ENCODE measurements around the gene SERF2. TPM values are rescaled to one million over a fixed set of nuclear protein-coding genes. Genes with fewer than 3 reads are reported as not detected.
"Not testable (repeated sequence)": the region's sequence is repeated elsewhere in the genome, so short reads cannot be mapped to it uniquely, and the experiment has no call there.

Gene SERF2
- total and polyA plus RNA-seq, 3 donors from 2014 or later, result 745 to 834 (median 823) TPM

GRCh38 chr15:43828061-43828657 is 36.0 kb downstream of the SERF2 start:
- no peak for TF ChIP-seq POLR2A (IDR thresholded peaks at IDR 0.05)
- TF ChIP-seq CTCF (IDR thresholded peaks at IDR 0.05), result no peak
- Histone ChIP-seq H3K27ac (peak overlapping the region in 1 of 2 donors; percentile 28), H3K36me3 (ENCODE audit: low read depth, missing control alignments) (no peaks in the 10 kb centered on the region), H3K4me3 (no peak overlapping the region), H3K4me1 (peaks cover 12% of the 10 kb centered on the region), H3K27me3 (no peaks in the 10 kb centered on the region), H3K9me3 (no peaks in the 10 kb centered on the region)
- WGBS, 2 donors, result 56 to 67% methylated on average over 6 of the region's 6 CpGs
- intact Hi-C loops (cut with DNase I; ENCODE audit: low total_unique reads), result no loop called here
- DNase-seq, result no peak

DNA sequence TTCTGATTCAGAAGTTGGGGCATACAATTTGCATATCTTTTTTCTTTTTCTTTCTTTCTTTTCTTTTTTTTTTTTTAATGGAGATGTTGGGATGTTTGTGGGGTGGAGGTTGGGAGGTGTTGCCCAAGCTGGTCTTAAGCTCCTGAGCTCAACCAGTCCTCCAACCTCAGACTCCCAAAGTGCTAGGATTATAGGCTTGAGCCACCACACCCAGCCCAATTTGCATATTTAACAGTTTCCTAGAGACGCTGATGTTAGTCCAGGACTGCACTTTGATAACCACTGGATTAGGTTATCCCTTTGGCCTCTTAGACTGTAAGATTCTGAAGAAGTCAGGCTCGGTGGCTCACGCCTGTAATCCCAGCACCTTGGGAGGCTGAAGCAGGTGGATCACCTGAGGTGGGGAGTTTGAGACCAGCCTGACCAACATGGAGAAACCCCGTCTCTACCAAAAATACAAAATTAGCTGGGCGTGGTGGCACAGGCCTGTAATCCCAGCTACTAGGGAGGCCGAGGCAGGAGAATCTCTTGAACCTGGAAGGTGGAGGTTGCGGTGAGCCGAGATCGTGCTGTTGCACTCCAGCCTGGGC is 37.9 kb downstream of the SERF2 start:
- H3K9me3 ChIP-seq; DNase-seq; H3K4me3 ChIP-seq; H3K27me3 ChIP-seq; H3K36me3 ChIP-seq (ENCODE audit: low read depth, missing control alignments); H3K4me1 ChIP-seq; H3K27ac ChIP-seq; intact Hi-C loops (cut with DNase I; ENCODE audit: low total_unique reads): not testable (repeated sequence)
- 91 to 97% methylated on average over 9 of the region's 9 CpGs for WGBS, 2 donors

DNA sequence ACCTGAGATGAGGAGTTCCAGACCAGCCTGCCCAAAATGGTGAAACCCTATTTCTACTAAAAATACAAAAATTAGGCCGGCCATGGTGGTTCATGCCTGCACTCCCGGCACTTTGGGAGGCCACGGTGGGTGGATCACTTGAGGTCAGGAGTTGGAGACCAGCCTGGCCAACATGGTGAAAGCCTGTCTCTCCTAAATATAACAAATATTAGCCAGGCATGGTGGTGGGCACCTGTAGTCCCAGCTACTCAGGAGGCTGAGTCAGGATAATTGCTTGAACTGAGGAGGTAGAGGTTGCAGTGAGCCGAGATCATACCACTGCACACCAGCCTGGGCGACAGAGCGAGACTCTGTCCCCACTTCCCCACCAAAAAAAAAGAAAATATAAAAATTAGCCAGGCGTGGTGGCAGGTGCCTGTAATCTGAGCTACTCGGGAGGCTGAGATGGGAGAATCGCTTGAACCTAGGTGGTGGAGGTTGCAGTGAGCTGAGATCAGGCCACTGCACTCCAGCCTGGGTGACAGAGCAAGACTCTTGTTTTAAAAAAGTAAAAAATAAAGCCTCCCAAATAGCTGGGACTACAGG is 38.7 kb downstream of the SERF2 start:
- H3K4me3 ChIP-seq; H3K36me3 ChIP-seq (ENCODE audit: low read depth, missing control alignments); intact Hi-C loops (cut with DNase I; ENCODE audit: low total_unique reads); H3K4me1 ChIP-seq; DNase-seq; H3K27me3 ChIP-seq; H3K9me3 ChIP-seq; H3K27ac ChIP-seq: not testable (repeated sequence)
- 95 to 96% methylated on average over 9 of the region's 9 CpGs for WGBS, 2 donors

GRCh38 chr15:43831519-43832052 is 39.5 kb downstream of the SERF2 start:
- H3K4me3 ChIP-seq; H3K27ac ChIP-seq; intact Hi-C loops (cut with DNase I; ENCODE audit: low total_unique reads); H3K36me3 ChIP-seq (ENCODE audit: low read depth, missing control alignments); DNase-seq; H3K4me1 ChIP-seq; H3K27me3 ChIP-seq; H3K9me3 ChIP-seq: not testable (repeated sequence)
- WGBS, 2 donors, result 92 to 95% methylated on average over 14 of the region's 14 CpGs

GRCh38 chr15:43832485-43832884 is 40.4 kb downstream of the SERF2 start:
- intact Hi-C loops (cut with DNase I; ENCODE audit: low total_unique reads); H3K27ac ChIP-seq; H3K4me3 ChIP-seq; H3K27me3 ChIP-seq; DNase-seq; H3K36me3 ChIP-seq (ENCODE audit: low read depth, missing control alignments); H3K9me3 ChIP-seq; H3K4me1 ChIP-seq: not testable (repeated sequence)
- 89 to 91% methylated on average over 6 of the region's 6 CpGs for WGBS, 2 donors

GRCh38 chr15:43845421-43845820 is 53.3 kb downstream of the SERF2 start:
- Histone ChIP-seq H3K27ac (no peak overlapping the region), H3K4me3 (no peak overlapping the region), H3K4me1 (no peaks in the 10 kb centered on the region), H3K27me3 (no peaks in the 10 kb centered on the region), H3K9me3 (no peaks in the 10 kb centered on the region), H3K36me3 (ENCODE audit: low read depth, missing control alignments) (no peaks in the 10 kb centered on the region)
- no peak for DNase-seq
- intact Hi-C loops (cut with DNase I; ENCODE audit: low total_unique reads), result no loop called here
- TF ChIP-seq POLR2A (IDR thresholded peaks at IDR 0.05) (no peak), CTCF (IDR thresholded peaks at IDR 0.05) (no peak)

MicroRNAs within 50 kb of the gene (microRNA counts, 767-probe panel; counts per million panel counts)
- microRNA hsa-miR-1282, result 0 to 152 counts per million in 2 donors

Small RNA genes lying within 50 kb of the gene (microRNA-seq; reads per million reads assigned to microRNA genes)
- 0 to 0.69 reads per million in 2 donors for gene MIR1282 (ENCODE audit: borderline number of aligned reads in 2 of 2, borderline replicate concordance in 1 of 2)

Small RNA genes lying within 50 kb of the gene (small RNA-seq; reads per million reads assigned to genes)
- 0 reads per million in 2 donors for gene MIR1282

Other genes with a start within 250 kb of the SERF2 start
- gene PPIP5K1, start 202.1 kb upstream of the SERF2 start, total RNA-seq, result 100 to 1,000 TPM; 138 to 165 TPM
- 44.9 TPM for gene PPIP5K1, start 202.1 kb upstream of the SERF2 start, polyA plus RNA-seq (ENCODE audit: insufficient read depth, low read depth, low replicate concordance)
- under 1 TPM in 1 of 2 donors, not detected in 1; 0.56 TPM for gene CKMT1B, start 198.3 kb upstream of the SERF2 start, total RNA-seq
- gene CKMT1B, start 198.3 kb upstream of the SERF2 start, polyA plus RNA-seq (ENCODE audit: insufficient read depth, low read depth, low replicate concordance), result 0.57 TPM
- gene STRC, start 173.5 kb upstream of the SERF2 start, total RNA-seq, result 10 to 100 TPM; 10.1 to 20.1 TPM
- 10.6 TPM for gene STRC, start 173.5 kb upstream of the SERF2 start, polyA plus RNA-seq (ENCODE audit: insufficient read depth, low read depth, low replicate concordance)
- gene CATSPER2, start 143.5 kb upstream of the SERF2 start, total RNA-seq, result 10 to 100 TPM; 29.7 to 49.6 TPM
- 59.0 TPM for gene CATSPER2, start 143.5 kb upstream of the SERF2 start, polyA plus RNA-seq (ENCODE audit: insufficient read depth, low read depth, low replicate concordance)
- 1 to 10 TPM in 1 of 2 donors, under 1 TPM in 1; 0.68 to 1.2 TPM for gene CKMT1A, start 98.5 kb upstream of the SERF2 start, total RNA-seq
- gene CKMT1A, start 98.5 kb upstream of the SERF2 start, polyA plus RNA-seq (ENCODE audit: insufficient read depth, low read depth, low replicate concordance), result 1.4 TPM
- gene PDIA3, start 45.9 kb upstream of the SERF2 start, total RNA-seq, result 100 to 1,000 TPM; 113 to 120 TPM
- 373 TPM for gene PDIA3, start 45.9 kb upstream of the SERF2 start, polyA plus RNA-seq (ENCODE audit: insufficient read depth, low read depth, low replicate concordance)
- gene ELL3, start 15.4 kb upstream of the SERF2 start, total RNA-seq, result 10 to 100 TPM; 16.9 to 18.6 TPM
- gene ELL3, start 15.4 kb upstream of the SERF2 start, polyA plus RNA-seq (ENCODE audit: insufficient read depth, low read depth, low replicate concordance), result 66.3 TPM
- 10 to 100 TPM in 1 of 2 donors, 1 to 10 TPM in 1; 7.0 to 11.7 TPM for gene SERINC4, start 7.9 kb downstream of the SERF2 start, total RNA-seq
- gene SERINC4, start 7.9 kb downstream of the SERF2 start, polyA plus RNA-seq (ENCODE audit: insufficient read depth, low read depth, low replicate concordance), result 11.7 TPM
- gene HYPK, start 8.3 kb downstream of the SERF2 start, total RNA-seq, result 10 to 100 TPM; 15.4 to 35.7 TPM
- 9.6 TPM for gene HYPK, start 8.3 kb downstream of the SERF2 start, polyA plus RNA-seq (ENCODE audit: insufficient read depth, low read depth, low replicate concordance)
- 10 to 100 TPM; 22.5 to 28.6 TPM for gene MFAP1, start 32.4 kb downstream of the SERF2 start, total RNA-seq
- gene MFAP1, start 32.4 kb downstream of the SERF2 start, polyA plus RNA-seq (ENCODE audit: insufficient read depth, low read depth, low replicate concordance), result 29.2 TPM
- gene WDR76, start 34.7 kb downstream of the SERF2 start, total RNA-seq, result 10 to 100 TPM in 1 of 2 donors, 1 to 10 TPM in 1; 7.9 to 16.9 TPM
- 9.5 TPM for gene WDR76, start 34.7 kb downstream of the SERF2 start, polyA plus RNA-seq (ENCODE audit: insufficient read depth, low read depth, low replicate concordance)

Measured in testis (tissue), 3 donors.